ENCODE data around the gene TOR1B.

TOR1B gene

GRCh38 chr9:129768486-129768885 lies 34.5 kb upstream of the TOR1B start:
- no peaks in the 10 kb centered on the region for H4K20me1 ChIP-seq (ENCODE audit: insufficient read depth, low read length)
- no peak overlapping the region for H2AFZ ChIP-seq (ENCODE audit: low read depth, low read length)
- H3K4me1 ChIP-seq (ENCODE audit: low read length), result no peaks in the 10 kb centered on the region
- no peak overlapping the region for H3K4me3 ChIP-seq (ENCODE audit: low read length)
- no peaks in the 10 kb centered on the region for H3K79me2 ChIP-seq (ENCODE audit: low read length)
- H3K36me3 ChIP-seq (replicated peaks; ENCODE audit: low read depth, low read length), result no peaks in the 10 kb centered on the region
- no peaks in the 10 kb centered on the region for H3K9me3 ChIP-seq (ENCODE audit: insufficient read depth, low read length)
- TF ChIP-seq EZH2phosphoT487 (IDR thresholded peaks at IDR 0.05; ENCODE audit: low read depth), result no peak
- TF ChIP-seq CTCF (IDR thresholded peaks at IDR 0.05; ENCODE audit: low read depth, low read length), result no peak
- H3K27me3 ChIP-seq (ENCODE audit: low read depth, low read length), result no peaks in the 10 kb centered on the region
- no peak overlapping the region for H3K27ac ChIP-seq (ENCODE audit: low read length)
- H3K9ac ChIP-seq (ENCODE audit: low read length), result no peak overlapping the region
- no peak overlapping the region for H3K4me2 ChIP-seq (ENCODE audit: low read length)

- Histone ChIP-seq H3K27ac (ENCODE audit: low read length) (no peak overlapping the region), H3K9ac (ENCODE audit: low read length) (no peak overlapping the region), H3K27me3 (ENCODE audit: low read depth, low read length) (no peaks in the 10 kb centered on the region), H2AFZ (ENCODE audit: low read depth, low read length) (no peak overlapping the region), H3K4me1 (ENCODE audit: low read length) (no peaks in the 10 kb centered on the region), H4K20me1 (ENCODE audit: insufficient read depth, low read length) (no peaks in the 10 kb centered on the region), H3K9me3 (ENCODE audit: insufficient read depth, low read length) (no peaks in the 10 kb centered on the region), H3K79me2 (ENCODE audit: low read length) (no peaks in the 10 kb centered on the region), H3K36me3 (replicated peaks; ENCODE audit: low read depth, low read length) (no peaks in the 10 kb centered on the region), H3K4me2 (ENCODE audit: low read length) (no peak overlapping the region), H3K4me3 (ENCODE audit: low read length) (no peak overlapping the region)
- no peak for TF ChIP-seq EZH2phosphoT487 (IDR thresholded peaks at IDR 0.05; ENCODE audit: low read depth)
- no peak for TF ChIP-seq CTCF (IDR thresholded peaks at IDR 0.05; ENCODE audit: low read depth, low read length)
Measured at GRCh38 chr9:129769669-129770068, 33.3 kb upstream of the TOR1B start.

- H3K27ac ChIP-seq (ENCODE audit: low read length), result no peak overlapping the region
- H4K20me1 ChIP-seq (ENCODE audit: insufficient read depth, low read length), result no peaks in the 10 kb centered on the region
- H3K27me3 ChIP-seq (ENCODE audit: low read depth, low read length), result no peaks in the 10 kb centered on the region
- no peak overlapping the region for H3K9ac ChIP-seq (ENCODE audit: low read length)
- TF ChIP-seq EZH2phosphoT487 (IDR thresholded peaks at IDR 0.05; ENCODE audit: low read depth) (no peak), CTCF (IDR thresholded peaks at IDR 0.05; ENCODE audit: low read depth, low read length) (no peak)
- H3K36me3 ChIP-seq (replicated peaks; ENCODE audit: low read depth, low read length), result no peaks in the 10 kb centered on the region
- no peaks in the 10 kb centered on the region for H3K4me1 ChIP-seq (ENCODE audit: low read length)
- H3K79me2 ChIP-seq (ENCODE audit: low read length), result no peaks in the 10 kb centered on the region
- no peaks in the 10 kb centered on the region for H3K9me3 ChIP-seq (ENCODE audit: insufficient read depth, low read length)
- no peak overlapping the region for H3K4me2 ChIP-seq (ENCODE audit: low read length)
- H2AFZ ChIP-seq (ENCODE audit: low read depth, low read length), result no peak overlapping the region
- no peak overlapping the region for H3K4me3 ChIP-seq (ENCODE audit: low read length)
Measured at GRCh38 chr9:129770741-129771140, 32.2 kb upstream of the TOR1B start.

- Histone ChIP-seq H3K9me3 (ENCODE audit: insufficient read depth, low read length) (no peaks in the 10 kb centered on the region), H3K4me3 (ENCODE audit: low read length) (no peak overlapping the region), H4K20me1 (ENCODE audit: insufficient read depth, low read length) (no peaks in the 10 kb centered on the region), H3K4me1 (ENCODE audit: low read length) (no peaks in the 10 kb centered on the region), H2AFZ (ENCODE audit: low read depth, low read length) (no peak overlapping the region), H3K79me2 (ENCODE audit: low read length) (no peaks in the 10 kb centered on the region), H3K27me3 (ENCODE audit: low read depth, low read length) (no peaks in the 10 kb centered on the region), H3K27ac (ENCODE audit: low read length) (no peak overlapping the region), H3K4me2 (ENCODE audit: low read length) (no peak overlapping the region), H3K36me3 (replicated peaks; ENCODE audit: low read depth, low read length) (no peaks in the 10 kb centered on the region), H3K9ac (ENCODE audit: low read length) (no peak overlapping the region)
- no peak for TF ChIP-seq CTCF (IDR thresholded peaks at IDR 0.05; ENCODE audit: low read depth, low read length)
- no peak for TF ChIP-seq EZH2phosphoT487 (IDR thresholded peaks at IDR 0.05; ENCODE audit: low read depth)
Measured at GRCh38 chr9:129773262-129774048, 29.5 kb upstream of the TOR1B start.
